Skeletal muscle tissue (tissue), 4 donors: Measurements from ENCODE around the gene ZIC1. TPM values are rescaled to one million over a fixed set of nuclear protein-coding genes. Genes with fewer than 3 reads are reported as not detected.

ENCODE experiments used
- H3K27ac ChIP-seq: one replicate; pipeline ENCODE4 v1.7.0; 2013; ENCODE audit warnings: mild to moderate bottlenecking, low read depth, low read length, inconsistent platforms
- H3K27me3 ChIP-seq, 3 donors: one replicate each; pipeline ENCODE4 v1.7.0; 2013; ENCODE audit warnings: low read length in 3 of 3; ENCODE audit not compliant: control insufficient read depth in 3 of 3, insufficient read depth in 3 of 3
- H3K36me3 ChIP-seq, 3 donors: one replicate each; pipeline ENCODE4 v1.7.0; 2013; ENCODE audit warnings: low read length in 3 of 3; ENCODE audit not compliant: control insufficient read depth in 3 of 3, insufficient read depth in 3 of 3
- H3K4me1 ChIP-seq, 3 donors: one replicate each; pipeline ENCODE4 v1.7.0; 2013; ENCODE audit warnings: low read length in 3 of 3, mild to moderate bottlenecking in 3 of 3; ENCODE audit not compliant: control insufficient read depth in 3 of 3, insufficient read depth in 3 of 3
- H3K4me3 ChIP-seq, 3 donors: one replicate each; pipeline ENCODE4 v1.7.0; 2013; ENCODE audit warnings: low read length in 3 of 3
- H3K9ac ChIP-seq, 3 donors: one replicate each; pipeline ENCODE4 v1.7.0; 2013; ENCODE audit warnings: low read length in 3 of 3, mild to moderate bottlenecking in 3 of 3, moderate library complexity in 2 of 3, low read depth in 1 of 3
- H3K9me3 ChIP-seq, 3 donors: one replicate each; pipeline ENCODE4 v1.7.0; 2013; ENCODE audit warnings: low read length in 3 of 3; ENCODE audit not compliant: control insufficient read depth in 3 of 3
- total RNA-seq: library from RNA; depleted of rRNA; stranded (reverse); fragments of >200 nt; gene quantifications from one replicate; pipeline ENCODE4 v1.2.3, GENCODE V29; 2014
- donor health status: Osteomylitis.

The ZIC1 gene
- total RNA-seq, 1 donor from 2014 or later, result 8.4 TPM

GRCh38 chr3:147379651-147380050 lies 29.5 kb upstream of the ZIC1 start:
- no peaks in the 10 kb centered on the region for H3K36me3 ChIP-seq
- H3K9ac ChIP-seq, result no peak overlapping the region
- H3K4me3 ChIP-seq, result no peak overlapping the region
- H3K9me3 ChIP-seq, result no peaks in the 10 kb centered on the region
- peaks cover 0 to 6% (median 0%) of the 10 kb centered on the region in 3 donors for H3K4me1 ChIP-seq
- peaks cover 54 to 69% (median 66%) of the 10 kb centered on the region in 3 donors for H3K27me3 ChIP-seq
- H3K27ac ChIP-seq, result no peak overlapping the region

DNA sequence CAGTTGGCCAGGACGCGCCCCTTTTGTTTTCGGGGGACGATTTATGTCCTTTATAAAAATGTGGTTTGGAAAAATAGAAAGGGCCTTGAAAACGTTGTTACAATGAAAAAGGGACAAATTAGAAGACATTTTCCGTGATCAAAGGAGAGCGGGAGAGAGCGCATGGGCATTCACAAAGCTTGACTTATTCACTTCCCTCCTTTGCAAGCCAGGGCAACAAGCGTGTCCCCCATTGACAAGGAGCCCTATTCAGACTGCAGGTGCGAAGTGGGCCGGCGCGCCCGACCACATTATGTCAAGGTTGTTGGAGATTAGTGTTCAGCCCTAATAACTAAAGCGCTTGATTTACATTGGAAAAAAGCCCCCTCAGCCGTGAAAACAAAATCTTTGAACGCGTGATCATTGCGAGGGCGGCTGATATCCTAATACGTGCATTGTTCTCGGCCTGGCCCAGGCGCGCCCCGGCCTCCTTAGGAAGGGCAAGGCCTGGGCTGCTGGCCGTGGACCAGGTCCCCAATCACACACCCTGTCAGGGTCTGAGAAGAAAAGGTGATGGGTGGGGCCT lies 28.7 kb upstream of the ZIC1 start:
- no peak overlapping the region for H3K4me3 ChIP-seq
- no peak overlapping the region for H3K9ac ChIP-seq
- peaks cover 54 to 70% (median 69%) of the 10 kb centered on the region in 3 donors for H3K27me3 ChIP-seq
- no peak overlapping the region for H3K27ac ChIP-seq
- H3K4me1 ChIP-seq, result peaks cover 0 to 6% (median 0%) of the 10 kb centered on the region in 3 donors
- H3K9me3 ChIP-seq, result no peaks in the 10 kb centered on the region
- no peaks in the 10 kb centered on the region for H3K36me3 ChIP-seq

DNA sequence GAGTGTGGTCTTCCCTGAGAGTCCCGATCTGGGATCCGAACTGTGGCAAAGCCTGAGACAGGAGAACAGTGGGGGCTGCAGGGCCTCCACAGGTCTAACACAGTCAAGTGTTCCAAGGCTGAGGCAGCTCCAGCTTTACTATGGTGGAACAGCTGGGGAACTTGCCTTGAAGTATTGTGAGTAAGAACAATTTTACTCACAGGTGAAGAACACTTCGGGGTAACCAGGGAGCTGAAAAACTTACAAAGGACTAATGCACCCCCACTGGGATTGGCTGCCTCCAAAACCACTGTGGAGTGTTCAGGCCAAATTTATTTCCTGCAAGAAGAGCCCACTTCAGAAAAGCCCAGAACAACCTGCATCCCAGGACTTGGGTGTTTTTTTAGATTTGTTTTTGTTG lies 28.2 kb upstream of the ZIC1 start:
- H3K4me3 ChIP-seq, result no peak overlapping the region
- peaks cover 56 to 70% (median 68%) of the 10 kb centered on the region in 3 donors for H3K27me3 ChIP-seq
- H3K27ac ChIP-seq, result no peak overlapping the region
- no peaks in the 10 kb centered on the region for H3K9me3 ChIP-seq
- H3K4me1 ChIP-seq, result peaks cover 0 to 6% (median 0%) of the 10 kb centered on the region in 3 donors
- H3K36me3 ChIP-seq, result no peaks in the 10 kb centered on the region
- H3K9ac ChIP-seq, result no peak overlapping the region

- Histone ChIP-seq H3K4me1 (peaks cover 0 to 6% (median 0%) of the 10 kb centered on the region in 3 donors), H3K27me3 (peaks cover 56 to 69% (median 67%) of the 10 kb centered on the region in 3 donors), H3K9ac (no peak overlapping the region), H3K4me3 (no peak overlapping the region), H3K9me3 (no peaks in the 10 kb centered on the region), H3K27ac (no peak overlapping the region), H3K36me3 (no peaks in the 10 kb centered on the region)
Observed at GRCh38 chr3:147381596-147381995, 27.6 kb upstream of the ZIC1 start.

DNA sequence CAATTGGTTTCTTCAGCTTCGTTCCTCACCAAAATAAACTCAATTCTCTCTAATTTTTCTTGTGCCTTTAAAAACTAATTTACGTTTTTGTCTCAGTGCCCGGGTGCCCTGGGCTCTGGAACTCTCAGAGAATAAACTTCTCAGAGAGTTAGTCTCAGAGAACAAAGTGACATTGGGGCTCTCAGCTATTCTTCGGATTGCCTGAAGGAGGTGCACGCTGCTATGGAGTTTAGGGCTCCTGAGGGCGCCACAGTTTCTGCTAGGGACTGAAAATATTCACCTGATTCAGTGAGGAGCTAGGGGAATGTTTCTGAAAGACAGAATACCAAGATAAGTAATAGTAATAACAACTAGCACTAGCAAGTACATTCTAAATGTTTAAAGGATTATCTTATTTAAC lies 25.5 kb upstream of the ZIC1 start:
- Histone ChIP-seq H3K27ac (no peak overlapping the region), H3K4me3 (no peak overlapping the region), H3K9ac (no peak overlapping the region), H3K4me1 (no peaks in the 10 kb centered on the region), H3K9me3 (no peaks in the 10 kb centered on the region), H3K36me3 (no peaks in the 10 kb centered on the region), H3K27me3 (peaks cover 45 to 74% (median 50%) of the 10 kb centered on the region in 3 donors)

DNA sequence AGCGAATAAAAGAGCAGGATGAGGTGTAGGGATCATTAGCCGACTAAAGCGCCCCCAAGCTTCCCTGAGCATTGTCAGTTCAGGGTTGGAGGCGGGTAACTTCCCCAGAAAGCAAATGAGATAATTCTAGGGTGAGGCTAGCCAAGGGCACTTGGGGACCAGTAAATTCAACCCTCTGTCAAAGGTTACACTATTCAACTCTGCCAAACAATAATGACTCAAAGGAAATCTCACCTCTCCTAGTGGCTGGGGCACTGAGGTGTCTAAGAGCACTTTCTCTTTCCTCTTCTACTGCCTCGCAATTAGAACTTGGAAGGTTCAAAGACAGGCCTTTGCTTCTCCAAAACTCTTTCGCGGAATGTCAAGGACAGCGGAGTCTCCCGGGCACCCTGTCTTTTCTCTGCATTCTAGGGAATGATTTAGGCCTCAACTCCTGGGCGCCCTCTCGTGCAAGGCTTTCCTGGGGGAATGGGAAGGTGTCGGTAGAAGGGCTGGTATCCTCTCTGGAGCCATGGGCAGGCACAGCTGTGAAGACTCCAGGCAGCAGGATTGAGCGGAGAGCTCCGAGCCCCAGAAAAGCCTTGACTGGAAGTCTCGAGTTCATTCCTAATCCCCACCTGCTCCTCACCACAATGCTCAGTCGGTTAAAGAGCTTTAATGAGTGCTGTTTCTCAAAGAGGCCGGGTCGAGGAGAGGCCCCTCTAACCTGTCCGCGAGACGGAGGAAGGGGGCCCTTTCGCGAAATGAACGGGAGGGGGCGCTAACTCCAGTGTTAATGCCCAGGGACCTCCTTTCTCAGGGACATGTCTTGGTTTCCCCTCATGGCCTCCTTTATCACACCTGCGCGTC lies 24.7 kb upstream of the ZIC1 start:
- Histone ChIP-seq H3K4me3 (no peak overlapping the region), H3K27me3 (peaks cover 46 to 77% (median 47%) of the 10 kb centered on the region in 3 donors), H3K4me1 (no peaks in the 10 kb centered on the region), H3K36me3 (no peaks in the 10 kb centered on the region), H3K27ac (no peak overlapping the region), H3K9ac (no peak overlapping the region), H3K9me3 (no peaks in the 10 kb centered on the region)

GRCh38 chr3:147385059-147386012 lies 23.8 kb upstream of the ZIC1 start:
- Histone ChIP-seq H3K4me1 (no peaks in the 10 kb centered on the region), H3K27me3 (peaks cover 39 to 74% (median 41%) of the 10 kb centered on the region in 3 donors), H3K36me3 (no peaks in the 10 kb centered on the region), H3K9ac (no peak overlapping the region), H3K27ac (no peak overlapping the region), H3K9me3 (no peaks in the 10 kb centered on the region), H3K4me3 (no peak overlapping the region)

GRCh38 chr3:147387291-147387884 lies 21.8 kb upstream of the ZIC1 start:
- Histone ChIP-seq H3K27me3 (peaks cover 35 to 80% (median 51%) of the 10 kb centered on the region in 3 donors), H3K4me1 (peaks cover 3 to 8% (median 7%) of the 10 kb centered on the region in 3 donors), H3K9ac (no peak overlapping the region), H3K27ac (no peak overlapping the region), H3K36me3 (no peaks in the 10 kb centered on the region), H3K4me3 (no peak overlapping the region), H3K9me3 (peaks cover 0 to 3% (median 0%) of the 10 kb centered on the region in 3 donors)

GRCh38 chr3:147387885-147388699 lies 21.1 kb upstream of the ZIC1 start:
- Histone ChIP-seq H3K4me1 (peaks cover 6 to 12% (median 10%) of the 10 kb centered on the region in 3 donors), H3K4me3 (no peak overlapping the region), H3K9ac (no peak overlapping the region), H3K27ac (no peak overlapping the region), H3K27me3 (peaks cover 33 to 80% (median 55%) of the 10 kb centered on the region in 3 donors), H3K36me3 (no peaks in the 10 kb centered on the region), H3K9me3 (peaks cover 0 to 3% (median 0%) of the 10 kb centered on the region in 3 donors)
